Suprapubic skin (tissue), 4 donors: ENCODE results near the gene ESPN. TPM values are rescaled to one million over a fixed set of nuclear protein-coding genes. Genes with fewer than 3 reads are reported as not detected.

Experiments used
- DNase-seq, 2 donors: peaks; one replicate each; pipeline ENCODE4 v3.0.0-alpha.2; 2019; ENCODE audit warnings: low spot score in 2 of 2
- H3K27ac ChIP-seq: fragments of 200-600 bp; sonication (generic); one replicate; pipeline ENCODE4 v1.5.1; 2019
- H3K27me3 ChIP-seq: fragments of 200-600 bp; sonication (generic); one replicate; pipeline ENCODE4 v1.5.1; 2019
- H3K36me3 ChIP-seq: fragments of 200-600 bp; sonication (generic); one replicate; pipeline ENCODE4 v1.5.1; 2019
- H3K4me1 ChIP-seq: fragments of 200-600 bp; sonication (generic); one replicate; pipeline ENCODE4 v1.5.1; 2019
- H3K4me3 ChIP-seq: fragments of 200-600 bp; sonication (generic); one replicate; pipeline ENCODE4 v1.5.1; 2019; ENCODE audit warnings: mild to moderate bottlenecking
- H3K9me3 ChIP-seq: fragments of 200-600 bp; sonication (generic); one replicate; pipeline ENCODE4 v1.5.1; 2019
- EP300 ChIP-seq: sonication (generic); formaldehyde crosslinking; IDR thresholded peaks from one replicate; pipeline ENCODE4 v1.6.1; 2017; ENCODE audit warnings: antibody characterized with exemption
- POLR2A ChIP-seq, 2 donors: fragments of 450-650 bp; IDR thresholded peaks; one replicate each; pipeline ENCODE4 v1.6.1; 2017; ENCODE audit warnings: antibody characterized with exemption in 2 of 2, mild to moderate bottlenecking in 2 of 2, moderate library complexity in 2 of 2
- POLR2AphosphoS5 ChIP-seq, 3 donors: sonication (generic); formaldehyde crosslinking; IDR thresholded peaks; one replicate each; pipeline ENCODE4 v1.6.1; 2017; ENCODE audit warnings: antibody characterized with exemption in 3 of 3
- WGBS: methylation state at CpG from one replicate; pipeline ENCODE4 v1.1.5; 2018; 5-methylcytosine and 5-hydroxymethylcytosine counted together
- total RNA-seq, 4 donors: library from RNA; depleted of rRNA; stranded (reverse); fragments of >200 nt; gene quantifications; one replicate each; pipeline ENCODE4 v1.1.0, GENCODE V29; 2016
- TF ChIP-seq, protein P1 (sequence below), 2 donors: fragments of 200-600 bp in 1 of 2; fragments of 450-650 bp in 1 of 2; sonication (generic) in 1 of 2; IDR thresholded peaks; one replicate each; pipeline ENCODE4 v1.5.1; 2016 to 2019; ENCODE audit warnings: antibody characterized with exemption in 2 of 2, mild to moderate bottlenecking in 1 of 2, moderate library complexity in 1 of 2

The ESPN gene
- total RNA-seq, 4 donors from 2014 or later = 37.6 to 54.4 (median 48.8) TPM

GRCh38 chr1:6477039-6477820 lies 52.7 kb downstream of the ESPN start:
- no peak overlapping the region for H3K4me3 ChIP-seq
- no peak for DNase-seq
- peaks cover 20% of the 10 kb centered on the region for H3K36me3 ChIP-seq
- H3K4me1 ChIP-seq = peaks cover 28% of the 10 kb centered on the region
- no peak overlapping the region for H3K27ac ChIP-seq
- no peaks in the 10 kb centered on the region for H3K27me3 ChIP-seq
- WGBS = 86% methylated on average over 19 of the region's 24 CpGs
- no peaks in the 10 kb centered on the region for H3K9me3 ChIP-seq
- no peak for TF ChIP-seq POLR2AphosphoS5 (IDR thresholded peaks at IDR 0.05)
- TF ChIP-seq POLR2A (IDR thresholded peaks at IDR 0.05) = no peak
- TF ChIP-seq, protein P1, sequence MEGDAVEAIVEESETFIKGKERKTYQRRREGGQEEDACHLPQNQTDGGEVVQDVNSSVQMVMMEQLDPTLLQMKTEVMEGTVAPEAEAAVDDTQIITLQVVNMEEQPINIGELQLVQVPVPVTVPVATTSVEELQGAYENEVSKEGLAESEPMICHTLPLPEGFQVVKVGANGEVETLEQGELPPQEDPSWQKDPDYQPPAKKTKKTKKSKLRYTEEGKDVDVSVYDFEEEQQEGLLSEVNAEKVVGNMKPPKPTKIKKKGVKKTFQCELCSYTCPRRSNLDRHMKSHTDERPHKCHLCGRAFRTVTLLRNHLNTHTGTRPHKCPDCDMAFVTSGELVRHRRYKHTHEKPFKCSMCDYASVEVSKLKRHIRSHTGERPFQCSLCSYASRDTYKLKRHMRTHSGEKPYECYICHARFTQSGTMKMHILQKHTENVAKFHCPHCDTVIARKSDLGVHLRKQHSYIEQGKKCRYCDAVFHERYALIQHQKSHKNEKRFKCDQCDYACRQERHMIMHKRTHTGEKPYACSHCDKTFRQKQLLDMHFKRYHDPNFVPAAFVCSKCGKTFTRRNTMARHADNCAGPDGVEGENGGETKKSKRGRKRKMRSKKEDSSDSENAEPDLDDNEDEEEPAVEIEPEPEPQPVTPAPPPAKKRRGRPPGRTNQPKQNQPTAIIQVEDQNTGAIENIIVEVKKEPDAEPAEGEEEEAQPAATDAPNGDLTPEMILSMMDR (IDR thresholded peaks at IDR 0.05) = no peak
- TF ChIP-seq EP300 = no peak

DNA sequence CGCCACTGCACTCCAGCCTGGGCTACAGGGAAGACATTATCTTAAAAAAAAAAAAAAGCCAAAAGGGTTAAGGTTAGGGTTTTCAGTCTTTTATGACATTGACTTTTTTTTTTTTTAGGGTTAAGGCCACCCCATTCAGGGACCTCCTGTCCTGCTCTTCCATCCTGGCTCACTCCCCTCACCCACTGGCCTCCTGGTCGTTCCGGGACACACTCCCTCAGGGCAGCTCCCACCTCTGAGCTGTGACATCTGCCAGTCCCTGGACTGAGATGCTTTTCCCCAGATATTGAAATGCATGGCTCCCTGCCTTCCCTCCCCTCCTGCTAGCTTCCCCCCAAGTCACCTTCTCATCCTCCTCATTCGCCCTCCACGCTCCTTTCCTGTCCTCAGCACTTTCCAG lies 57.2 kb downstream of the ESPN start:
- H3K9me3 ChIP-seq = no peaks in the 10 kb centered on the region
- TF ChIP-seq POLR2AphosphoS5 (IDR thresholded peaks at IDR 0.05) (no peak), EP300 (no peak), POLR2A (IDR thresholded peaks at IDR 0.05) (no peak)
- TF ChIP-seq, protein P1 (IDR thresholded peaks at IDR 0.05) = no peak

DNA sequence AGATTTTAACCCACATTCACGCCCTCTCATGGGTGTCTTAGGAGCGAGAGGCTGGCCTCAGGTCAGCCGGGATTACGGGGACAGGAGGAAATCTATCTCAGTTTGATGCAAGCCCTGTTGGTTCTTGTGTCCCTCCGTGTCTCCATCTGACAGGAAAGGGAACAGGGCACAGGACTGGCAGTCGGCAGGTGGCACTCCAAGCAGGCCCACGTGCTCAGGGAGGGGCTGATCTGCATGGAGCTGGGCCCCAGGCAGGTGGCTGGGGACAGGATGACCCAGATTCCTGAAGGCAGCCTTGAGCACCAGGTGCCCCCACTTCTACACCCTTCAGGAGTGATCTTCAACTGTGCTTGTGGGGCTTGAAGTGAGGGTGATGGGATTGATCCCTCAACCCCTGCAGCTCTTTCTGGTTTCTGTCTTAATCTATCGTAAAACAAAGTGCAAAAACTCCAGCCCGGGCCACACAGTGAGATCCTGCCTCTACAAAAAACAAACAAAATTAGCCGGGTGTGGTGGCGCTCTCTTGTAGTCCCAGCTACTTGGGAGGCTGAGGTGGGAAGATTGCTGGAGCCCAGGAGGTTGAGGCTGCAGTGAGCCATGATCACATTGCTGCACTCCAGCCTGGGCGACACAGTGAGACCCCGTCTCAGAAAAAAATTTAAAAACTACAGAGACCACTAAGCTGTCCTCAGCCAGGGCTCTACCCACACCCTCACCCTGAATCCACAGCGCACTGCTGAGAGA lies 58.6 kb downstream of the ESPN start:
- H3K27me3 ChIP-seq = peaks cover 18% of the 10 kb centered on the region
- 60% methylated on average over 7 of the region's 14 CpGs for WGBS
- H3K4me1 ChIP-seq = peaks cover 55% of the 10 kb centered on the region

More for the DNA sequence above, 57.2 kb downstream of the ESPN start:
- H3K27me3 ChIP-seq = peaks cover 18% of the 10 kb centered on the region
- peaks cover 41% of the 10 kb centered on the region for H3K4me1 ChIP-seq
- no peak overlapping the region for H3K4me3 ChIP-seq
- no peak for DNase-seq
- whole genome bisulfite sequencing = 84% methylated on average over 5 of the region's 5 CpGs
- H3K27ac ChIP-seq = no peak overlapping the region
- H3K36me3 ChIP-seq = peaks cover 7% of the 10 kb centered on the region

GRCh38 chr1:6483761-6484117 lies 59.2 kb downstream of the ESPN start:
- peaks cover 18% of the 10 kb centered on the region for H3K27me3 ChIP-seq
- 87% methylated on average over 3 of the region's 7 CpGs for WGBS

More for the DNA sequence above, 58.6 kb downstream of the ESPN start:
- peak overlapping the region; percentile 83 for H3K27ac ChIP-seq
- no peaks in the 10 kb centered on the region for H3K36me3 ChIP-seq
- H3K4me3 ChIP-seq = no peak overlapping the region
- TF ChIP-seq EP300 = no peak
- no peak for TF ChIP-seq POLR2A (IDR thresholded peaks at IDR 0.05)
- no peak for TF ChIP-seq POLR2AphosphoS5 (IDR thresholded peaks at IDR 0.05)
- TF ChIP-seq, protein P1 (IDR thresholded peaks at IDR 0.05) = no peak
- no peaks in the 10 kb centered on the region for H3K9me3 ChIP-seq
- no peak for DNase-seq

More at GRCh38 chr1:6483761-6484117, 59.2 kb downstream of the ESPN start:
- peaks cover 60% of the 10 kb centered on the region for H3K4me1 ChIP-seq
- H3K4me3 ChIP-seq = no peak overlapping the region
- no peak for DNase-seq
- TF ChIP-seq POLR2AphosphoS5 (IDR thresholded peaks at IDR 0.05) = no peak
- no peak for TF ChIP-seq POLR2A (IDR thresholded peaks at IDR 0.05)
- TF ChIP-seq, protein P1 (IDR thresholded peaks at IDR 0.05) = no peak
- TF ChIP-seq EP300 = no peak
- no peaks in the 10 kb centered on the region for H3K36me3 ChIP-seq
- H3K9me3 ChIP-seq = no peaks in the 10 kb centered on the region
- H3K27ac ChIP-seq = peak overlapping the region; percentile 83
